HG03439 (cell line): Measurements from ENCODE around the gene RBX1.
"Not testable (repeated sequence)": the region's sequence is repeated elsewhere in the genome, so short reads cannot be mapped to it uniquely, and the experiment has no call there.

Source experiments
- ATAC-seq: cut with Tn5 transposase; IDR thresholded peaks from one replicate; pipeline ENCODE4 v1.9.1; 2021; ENCODE audit warnings: mild to moderate bottlenecking, moderate library complexity; ENCODE audit not compliant: unreplicated experiment

The RBX1 gene

GRCh38 chr22:40967111-40967760 lies 16.1 kb downstream of the RBX1 start:
- ATAC-seq = no peak

- no peak for ATAC-seq
These were observed 21.4 kb downstream of the RBX1 start for GRCh38 chr22:40972587-40972986.

- no peak for ATAC-seq
These were observed 22.0 kb downstream of the RBX1 start for GRCh38 chr22:40973144-40973543.

GRCh38 chr22:40975366-40975765 lies 24.2 kb downstream of the RBX1 start:
- ATAC-seq = no peak

- no peak for ATAC-seq
These were observed 25.9 kb downstream of the RBX1 start for GRCh38 chr22:40976866-40977700.

GRCh38 chr22:40979198-40979597 lies 28.0 kb downstream of the RBX1 start:
- ATAC-seq = no peak

GRCh38 chr22:40979871-40980270 lies 28.7 kb downstream of the RBX1 start:
- no peak for ATAC-seq

GRCh38 chr22:40982482-40983385 lies 31.6 kb downstream of the RBX1 start:
- no peak for ATAC-seq

- ATAC-seq = no peak
These were observed 40.1 kb downstream of the RBX1 start for GRCh38 chr22:40991298-40991697.

- no peak for ATAC-seq
These were observed 44.6 kb downstream of the RBX1 start for GRCh38 chr22:40995821-40996220.

- no peak for ATAC-seq
These were observed 46.3 kb downstream of the RBX1 start for GRCh38 chr22:40997520-40997919.

GRCh38 chr22:41000040-41000565 lies 48.9 kb downstream of the RBX1 start:
- no peak for ATAC-seq

GRCh38 chr22:41000941-41001721 lies 50.0 kb downstream of the RBX1 start:
- ATAC-seq = no peak

- ATAC-seq = no peak
These were observed 50.5 kb downstream of the RBX1 start for GRCh38 chr22:41001722-41002122.

- ATAC-seq = not testable (repeated sequence)
These were observed 51.2 kb downstream of the RBX1 start for GRCh38 chr22:41002386-41002785.

GRCh38 chr22:41003066-41003465 lies 51.9 kb downstream of the RBX1 start:
- no peak for ATAC-seq

GRCh38 chr22:41003976-41004375 lies 52.8 kb downstream of the RBX1 start:
- ATAC-seq = no peak

- ATAC-seq = no peak
These were observed 58.2 kb downstream of the RBX1 start for GRCh38 chr22:41009222-41009948.

GRCh38 chr22:41015003-41015402 lies 63.8 kb downstream of the RBX1 start:
- ATAC-seq = no peak
